Mammary epithelial cell (primary cell): Measurements from ENCODE around the gene PTPRT.

Source experiments
- CTCF ChIP-seq, 2 donors: IDR thresholded peaks in 1 of 2; conservative IDR thresholded peaks in 1 of 2; 2 replicates each; pipeline ENCODE4 v1.5.1; 2011 to 2012; ENCODE audit warnings: inconsistent platforms in 2 of 2, low read length in 2 of 2, mild to moderate bottlenecking in 2 of 2, control low read depth in 1 of 2, low read depth in 1 of 2; ENCODE audit not compliant: insufficient read depth in 1 of 2; ENCODE audit errors: extremely low read depth in 1 of 2
- EZH2 ChIP-seq: IDR thresholded peaks from 2 replicates; pipeline ENCODE4 v1.6.1; 2012; ENCODE audit warnings: low read length, inconsistent platforms, borderline replicate concordance

DNA sequence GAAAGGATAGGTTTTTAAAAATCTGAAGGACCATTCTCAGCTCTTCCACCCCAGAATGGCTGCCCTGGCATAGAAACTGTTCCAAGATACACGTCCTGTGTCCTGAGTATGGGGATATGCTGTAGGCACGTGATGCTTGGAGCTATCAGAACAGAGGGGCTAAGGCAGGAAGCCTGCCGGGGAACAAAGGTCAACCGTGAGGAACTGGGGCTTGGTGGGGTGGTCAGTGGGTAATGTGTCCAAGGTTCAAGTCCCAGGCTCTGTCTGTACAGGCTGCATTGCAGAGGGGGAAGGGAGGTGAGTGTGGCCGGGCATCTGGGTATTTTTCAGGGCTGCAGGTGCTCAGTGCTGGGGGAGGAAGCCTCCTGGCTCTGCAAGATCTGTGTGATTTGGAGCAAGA, 1092.0 kb downstream of the PTPRT start:
- no peak for TF ChIP-seq CTCF (conservative IDR thresholded peaks at IDR 0.05 in 1 of 2, IDR thresholded peaks at IDR 0.05 in 1 of 2; ENCODE audit: extremely low read depth in 1 of 2, insufficient read depth in 1 of 2, low read depth in 1 of 2, low read length in 2 of 2)
- TF ChIP-seq EZH2: no peak
